Measurements from ENCODE around the gene SMIM9.
A peak's percentile ranks its signal among the peaks of the same experiment; 100 is the strongest.

SMIM9 gene

GRCh38 chrX:154804957-154805695, 29.3 kb downstream of the SMIM9 start, which contains the start of gene MPP1:
Gene MPP1 (minus strand): TSS chrX:154805485. CDS start chrX:154805373, 112 bp downstream.
- TF ChIP-seq EZH2phosphoT487 (IDR thresholded peaks at IDR 0.05; ENCODE audit: borderline replicate concordance) (no peak), CTCF (conservative IDR thresholded peaks at IDR 0.05; ENCODE audit: low read length) (no peak)
- Histone ChIP-seq H3K79me2 (ENCODE audit: insufficient read depth, low read length) (0 out of 2 replicates have a peak, but pooled peaks cover 9% of the 10 kb centered on the region), H3K27me3 (ENCODE audit: insufficient read depth, low read length, poor library complexity, severe bottlenecking) (no peaks in the 10 kb centered on the region), H3K9ac (ENCODE audit: low read depth, low read length, poor library complexity, severe bottlenecking) (peak within 1 kb of the TSS; percentile 76), H3K4me1 (ENCODE audit: insufficient read depth, low read length, poor library complexity, severe bottlenecking) (peaks cover 40% of the 10 kb centered on the region), H3K9me2 (replicated peaks; ENCODE audit: low read depth, low read length) (no peaks in the 10 kb centered on the region), H3K4me2 (ENCODE audit: low read depth, low read length, poor library complexity, severe bottlenecking) (peak within 1 kb of the TSS; percentile 66), H2AFZ (ENCODE audit: low read length) (peak within 1 kb of the TSS; percentile 80), H3F3A (ENCODE audit: low read depth) (no peaks in the 10 kb centered on the region; the same call in 1 of the 2 replicates), H3K4me3 (ENCODE audit: low read length, poor library complexity, severe bottlenecking) (peak within 1 kb of the TSS; percentile 77), H3K9me3 (ENCODE audit: insufficient read depth, low read depth, low read length) (no peaks in the 10 kb centered on the region), H4K20me1 (ENCODE audit: insufficient read depth, low read length, poor library complexity, severe bottlenecking) (no peaks in the 10 kb centered on the region), H3K36me3 (ENCODE audit: insufficient read depth, low read length) (no peaks in the 10 kb centered on the region)

GRCh38 chrX:154804261-154804956, 30.1 kb downstream of the SMIM9 start:
- Histone ChIP-seq H3K9me3 (ENCODE audit: insufficient read depth, low read depth, low read length) (no peaks in the 10 kb centered on the region), H3K4me2 (ENCODE audit: low read depth, low read length, poor library complexity, severe bottlenecking) (peak overlapping the region; percentile 66), H3K4me1 (ENCODE audit: insufficient read depth, low read length, poor library complexity, severe bottlenecking) (peaks cover 42% of the 10 kb centered on the region), H3K36me3 (ENCODE audit: insufficient read depth, low read length) (no peaks in the 10 kb centered on the region), H3F3A (ENCODE audit: low read depth) (no peaks in the 10 kb centered on the region; the same call in 1 of the 2 replicates), H3K9me2 (replicated peaks; ENCODE audit: low read depth, low read length) (no peaks in the 10 kb centered on the region), H2AFZ (ENCODE audit: low read length) (0 out of 2 replicates have a peak overlapping the region, but pooled peaks have one; percentile 80), H4K20me1 (ENCODE audit: insufficient read depth, low read length, poor library complexity, severe bottlenecking) (no peaks in the 10 kb centered on the region), H3K27me3 (ENCODE audit: insufficient read depth, low read length, poor library complexity, severe bottlenecking) (no peaks in the 10 kb centered on the region), H3K9ac (ENCODE audit: low read depth, low read length, poor library complexity, severe bottlenecking) (peak overlapping the region; percentile 76), H3K4me3 (ENCODE audit: low read length, poor library complexity, severe bottlenecking) (peak overlapping the region; percentile 77), H3K79me2 (ENCODE audit: insufficient read depth, low read length) (0 out of 2 replicates have a peak, but pooled peaks cover 9% of the 10 kb centered on the region)
- TF ChIP-seq EZH2phosphoT487 (IDR thresholded peaks at IDR 0.05; ENCODE audit: borderline replicate concordance) (no peak), CTCF (conservative IDR thresholded peaks at IDR 0.05; ENCODE audit: low read length) (no peak)

- Histone ChIP-seq H3F3A (ENCODE audit: low read depth) (no peaks in the 10 kb centered on the region; the same call in 1 of the 2 replicates), H3K36me3 (ENCODE audit: insufficient read depth, low read length) (no peaks in the 10 kb centered on the region), H3K4me1 (ENCODE audit: insufficient read depth, low read length, poor library complexity, severe bottlenecking) (peaks cover 47% of the 10 kb centered on the region), H3K4me3 (ENCODE audit: low read length, poor library complexity, severe bottlenecking) (peak overlapping the region; percentile 6), H3K9me3 (ENCODE audit: insufficient read depth, low read depth, low read length) (no peaks in the 10 kb centered on the region), H3K79me2 (ENCODE audit: insufficient read depth, low read length) (peaks cover 17% of the 10 kb centered on the region; the same call in 1 of the 2 replicates), H3K27me3 (ENCODE audit: insufficient read depth, low read length, poor library complexity, severe bottlenecking) (no peaks in the 10 kb centered on the region), H3K9ac (ENCODE audit: low read depth, low read length, poor library complexity, severe bottlenecking) (no peak overlapping the region), H2AFZ (ENCODE audit: low read length) (no peak overlapping the region), H4K20me1 (ENCODE audit: insufficient read depth, low read length, poor library complexity, severe bottlenecking) (no peaks in the 10 kb centered on the region), H3K9me2 (replicated peaks; ENCODE audit: low read depth, low read length) (no peaks in the 10 kb centered on the region), H3K4me2 (ENCODE audit: low read depth, low read length, poor library complexity, severe bottlenecking) (peak overlapping the region; percentile 66)
- TF ChIP-seq CTCF (conservative IDR thresholded peaks at IDR 0.05; ENCODE audit: low read length) (no peak), EZH2phosphoT487 (IDR thresholded peaks at IDR 0.05; ENCODE audit: borderline replicate concordance) (no peak)
These were observed 31.5 kb downstream of the SMIM9 start for GRCh38 chrX:154802947-154803346.
